K562 (cell line): Measurements from ENCODE around the gene FAM20B. TPM values are rescaled to one million over a fixed set of nuclear protein-coding genes. Genes with fewer than 3 reads are reported as not detected.
A peak's percentile ranks its signal among the peaks of the same experiment; 100 is the strongest.

Experiments used
- E2F3 ChIP-seq: fragments of 250-450 bp; sonication (Bioruptor Pico); IDR thresholded peaks from 2 replicates; pipeline ENCODE4 v1.4.0; 2020; ENCODE audit warnings: mild to moderate bottlenecking
- FOXK2 ChIP-seq, 2 experiments: fragments of 450-650 bp; IDR thresholded peaks in 1 of 2; conservative IDR thresholded peaks in 1 of 2; 2 replicates each; pipeline ENCODE4 v1.6.1; 2016; ENCODE audit warnings: low read depth in 2 of 2, mild to moderate bottlenecking in 1 of 2
- HDAC3 ChIP-seq: fragments of 450-650 bp; IDR thresholded peaks from 2 replicates; pipeline ENCODE4 v1.6.1; 2018; ENCODE audit warnings: borderline replicate concordance, mild to moderate bottlenecking, moderate library complexity; ENCODE audit not compliant: partially characterized antibody
- JUN ChIP-seq, 2 experiments: sonication (generic) in 1 of 2; formaldehyde crosslinking in 1 of 2; IDR thresholded peaks; 2 replicates each; pipeline versions ENCODE4 v1.6.1 to v1.8.0; 2012 to 2022; ENCODE audit warnings: borderline replicate concordance in 2 of 2, mild to moderate bottlenecking in 2 of 2, improper control_type of control experiment in 1 of 2, low read depth in 1 of 2, low read length in 1 of 2, missing genetic modification reagents in 1 of 2
- MCM3 ChIP-seq: fragments of 450-650 bp; IDR thresholded peaks from 2 replicates; pipeline ENCODE4 v1.6.1; 2016
- RBFOX2 ChIP-seq: fragments of 200-400 bp; formaldehyde crosslinking; IDR thresholded peaks from 2 replicates; pipeline ENCODE4 v1.6.1; 2017; ENCODE audit warnings: low read depth, mild to moderate bottlenecking, low read length, moderate library complexity
- SNRNP70 ChIP-seq: fragments of 200-400 bp; formaldehyde crosslinking; optimal IDR thresholded peaks from 2 replicates; pipeline ENCODE3; 2017; ENCODE audit warnings: low read depth, low read length
- SPI1 ChIP-seq: IDR thresholded peaks from 2 replicates; pipeline ENCODE4 v1.6.1; 2011; ENCODE audit warnings: low read depth, low read length, control low read depth, borderline replicate concordance
- ZNF239 ChIP-seq: fragments of 250-450 bp; sonication (Bioruptor Pico); IDR thresholded peaks from 2 replicates; pipeline ENCODE4 v1.4.0; 2020; ENCODE audit warnings: mild to moderate bottlenecking
- polyA plus RNA-seq, 8 experiments: library from polyadenylated mRNA; depleted of rRNA in 4 of 8; stranded (reverse) in 5 of 8; unstranded in 3 of 8; fragments of >200 nt; fragmentation: Nextera tagmentation in 2 of 8; fragmentation: Illumina TruSeq in 1 of 8; extraction: Ambion mirVana in 2 of 8; extraction: Trizol in 1 of 8; gene quantifications; 2 replicates each; pipeline versions ENCODE4 v1.2.1 to v1.2.3, GENCODE V29; 2011 to 2014; ENCODE audit warnings: inconsistent platforms in 1 of 8, missing spikeins in 1 of 8
- total RNA-seq, 7 experiments: library from RNA; depleted of rRNA in 6 of 7; stranded (reverse); fragments of >200 nt in 6 of 7; fragmentation: Illumina TruSeq in 2 of 7; extraction: Trizol in 2 of 7; gene quantifications; 2 replicates each; pipeline versions ENCODE4 v1.2.1 to v1.2.3, GENCODE V29; 2011 to 2021; ENCODE audit warnings: low replicate concordance in 1 of 7
- TF ChIP-seq, protein P1 (sequence below): fragments of 200-600 bp; sonication (generic); IDR thresholded peaks from one replicate; pipeline ENCODE4 v1.6.1; 2012; ENCODE audit warnings: mild to moderate bottlenecking, low read depth, low read length, inconsistent platforms
- TF ChIP-seq, protein P2 (sequence below): fragments of 250-450 bp; sonication (Bioruptor Pico); IDR thresholded peaks from 2 replicates; pipeline ENCODE4 v1.5.0; 2021; ENCODE audit warnings: mild to moderate bottlenecking, moderate library complexity

The FAM20B gene
- total and polyA plus RNA-seq, 9 of the 15 experiments (the other 6 are each of a cell fraction or from before 2014, with no cell fraction given): 7.2 to 67.5 (median 42.9) TPM

DNA sequence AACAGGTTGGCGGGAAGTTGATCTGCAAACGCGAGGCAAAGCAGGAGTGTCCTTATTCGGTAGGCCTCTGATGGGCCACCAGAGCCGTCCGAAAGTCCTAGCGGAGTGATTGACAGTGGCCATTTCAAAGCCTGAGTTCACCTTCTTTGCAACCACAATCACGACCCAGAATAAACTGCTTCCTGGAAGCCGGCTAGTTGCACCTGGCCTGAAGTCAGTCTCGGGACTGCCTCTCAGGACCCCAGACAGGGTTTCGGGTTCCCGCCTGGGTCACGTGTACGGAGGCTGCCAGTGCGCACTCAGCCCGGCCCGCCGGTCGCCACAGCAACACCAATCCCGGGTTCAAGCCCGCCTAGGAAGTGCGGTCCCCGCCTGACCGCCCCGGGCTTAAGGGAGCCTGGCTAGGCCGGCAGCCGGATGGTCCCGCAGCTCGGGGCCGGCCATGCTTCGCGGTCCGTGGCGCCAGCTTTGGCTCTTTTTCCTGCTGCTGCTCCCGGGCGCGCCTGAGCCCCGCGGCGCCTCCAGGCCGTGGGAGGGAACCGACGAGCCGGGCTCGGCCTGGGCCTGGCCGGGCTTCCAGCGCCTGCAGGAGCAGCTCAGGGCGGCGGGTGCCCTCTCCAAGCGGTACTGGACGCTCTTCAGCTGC is 56.1 kb downstream of the FAM20B start, which contains the start of gene TOR3A (continued):
- peak; percentile 33; the same call in 1 of the 2 replicates for TF ChIP-seq SPI1
- no peak for TF ChIP-seq SNRNP70
- TF ChIP-seq, protein P1, sequence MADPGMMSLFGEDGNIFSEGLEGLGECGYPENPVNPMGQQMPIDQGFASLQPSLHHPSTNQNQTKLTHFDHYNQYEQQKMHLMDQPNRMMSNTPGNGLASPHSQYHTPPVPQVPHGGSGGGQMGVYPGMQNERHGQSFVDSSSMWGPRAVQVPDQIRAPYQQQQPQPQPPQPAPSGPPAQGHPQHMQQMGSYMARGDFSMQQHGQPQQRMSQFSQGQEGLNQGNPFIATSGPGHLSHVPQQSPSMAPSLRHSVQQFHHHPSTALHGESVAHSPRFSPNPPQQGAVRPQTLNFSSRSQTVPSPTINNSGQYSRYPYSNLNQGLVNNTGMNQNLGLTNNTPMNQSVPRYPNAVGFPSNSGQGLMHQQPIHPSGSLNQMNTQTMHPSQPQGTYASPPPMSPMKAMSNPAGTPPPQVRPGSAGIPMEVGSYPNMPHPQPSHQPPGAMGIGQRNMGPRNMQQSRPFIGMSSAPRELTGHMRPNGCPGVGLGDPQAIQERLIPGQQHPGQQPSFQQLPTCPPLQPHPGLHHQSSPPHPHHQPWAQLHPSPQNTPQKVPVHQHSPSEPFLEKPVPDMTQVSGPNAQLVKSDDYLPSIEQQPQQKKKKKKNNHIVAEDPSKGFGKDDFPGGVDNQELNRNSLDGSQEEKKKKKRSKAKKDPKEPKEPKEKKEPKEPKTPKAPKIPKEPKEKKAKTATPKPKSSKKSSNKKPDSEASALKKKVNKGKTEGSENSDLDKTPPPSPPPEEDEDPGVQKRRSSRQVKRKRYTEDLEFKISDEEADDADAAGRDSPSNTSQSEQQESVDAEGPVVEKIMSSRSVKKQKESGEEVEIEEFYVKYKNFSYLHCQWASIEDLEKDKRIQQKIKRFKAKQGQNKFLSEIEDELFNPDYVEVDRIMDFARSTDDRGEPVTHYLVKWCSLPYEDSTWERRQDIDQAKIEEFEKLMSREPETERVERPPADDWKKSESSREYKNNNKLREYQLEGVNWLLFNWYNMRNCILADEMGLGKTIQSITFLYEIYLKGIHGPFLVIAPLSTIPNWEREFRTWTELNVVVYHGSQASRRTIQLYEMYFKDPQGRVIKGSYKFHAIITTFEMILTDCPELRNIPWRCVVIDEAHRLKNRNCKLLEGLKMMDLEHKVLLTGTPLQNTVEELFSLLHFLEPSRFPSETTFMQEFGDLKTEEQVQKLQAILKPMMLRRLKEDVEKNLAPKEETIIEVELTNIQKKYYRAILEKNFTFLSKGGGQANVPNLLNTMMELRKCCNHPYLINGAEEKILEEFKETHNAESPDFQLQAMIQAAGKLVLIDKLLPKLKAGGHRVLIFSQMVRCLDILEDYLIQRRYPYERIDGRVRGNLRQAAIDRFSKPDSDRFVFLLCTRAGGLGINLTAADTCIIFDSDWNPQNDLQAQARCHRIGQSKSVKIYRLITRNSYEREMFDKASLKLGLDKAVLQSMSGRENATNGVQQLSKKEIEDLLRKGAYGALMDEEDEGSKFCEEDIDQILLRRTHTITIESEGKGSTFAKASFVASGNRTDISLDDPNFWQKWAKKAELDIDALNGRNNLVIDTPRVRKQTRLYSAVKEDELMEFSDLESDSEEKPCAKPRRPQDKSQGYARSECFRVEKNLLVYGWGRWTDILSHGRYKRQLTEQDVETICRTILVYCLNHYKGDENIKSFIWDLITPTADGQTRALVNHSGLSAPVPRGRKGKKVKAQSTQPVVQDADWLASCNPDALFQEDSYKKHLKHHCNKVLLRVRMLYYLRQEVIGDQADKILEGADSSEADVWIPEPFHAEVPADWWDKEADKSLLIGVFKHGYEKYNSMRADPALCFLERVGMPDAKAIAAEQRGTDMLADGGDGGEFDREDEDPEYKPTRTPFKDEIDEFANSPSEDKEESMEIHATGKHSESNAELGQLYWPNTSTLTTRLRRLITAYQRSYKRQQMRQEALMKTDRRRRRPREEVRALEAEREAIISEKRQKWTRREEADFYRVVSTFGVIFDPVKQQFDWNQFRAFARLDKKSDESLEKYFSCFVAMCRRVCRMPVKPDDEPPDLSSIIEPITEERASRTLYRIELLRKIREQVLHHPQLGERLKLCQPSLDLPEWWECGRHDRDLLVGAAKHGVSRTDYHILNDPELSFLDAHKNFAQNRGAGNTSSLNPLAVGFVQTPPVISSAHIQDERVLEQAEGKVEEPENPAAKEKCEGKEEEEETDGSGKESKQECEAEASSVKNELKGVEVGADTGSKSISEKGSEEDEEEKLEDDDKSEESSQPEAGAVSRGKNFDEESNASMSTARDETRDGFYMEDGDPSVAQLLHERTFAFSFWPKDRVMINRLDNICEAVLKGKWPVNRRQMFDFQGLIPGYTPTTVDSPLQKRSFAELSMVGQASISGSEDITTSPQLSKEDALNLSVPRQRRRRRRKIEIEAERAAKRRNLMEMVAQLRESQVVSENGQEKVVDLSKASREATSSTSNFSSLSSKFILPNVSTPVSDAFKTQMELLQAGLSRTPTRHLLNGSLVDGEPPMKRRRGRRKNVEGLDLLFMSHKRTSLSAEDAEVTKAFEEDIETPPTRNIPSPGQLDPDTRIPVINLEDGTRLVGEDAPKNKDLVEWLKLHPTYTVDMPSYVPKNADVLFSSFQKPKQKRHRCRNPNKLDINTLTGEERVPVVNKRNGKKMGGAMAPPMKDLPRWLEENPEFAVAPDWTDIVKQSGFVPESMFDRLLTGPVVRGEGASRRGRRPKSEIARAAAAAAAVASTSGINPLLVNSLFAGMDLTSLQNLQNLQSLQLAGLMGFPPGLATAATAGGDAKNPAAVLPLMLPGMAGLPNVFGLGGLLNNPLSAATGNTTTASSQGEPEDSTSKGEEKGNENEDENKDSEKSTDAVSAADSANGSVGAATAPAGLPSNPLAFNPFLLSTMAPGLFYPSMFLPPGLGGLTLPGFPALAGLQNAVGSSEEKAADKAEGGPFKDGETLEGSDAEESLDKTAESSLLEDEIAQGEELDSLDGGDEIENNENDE: no peak
- no peak for TF ChIP-seq HDAC3
- TF ChIP-seq, protein P2, sequence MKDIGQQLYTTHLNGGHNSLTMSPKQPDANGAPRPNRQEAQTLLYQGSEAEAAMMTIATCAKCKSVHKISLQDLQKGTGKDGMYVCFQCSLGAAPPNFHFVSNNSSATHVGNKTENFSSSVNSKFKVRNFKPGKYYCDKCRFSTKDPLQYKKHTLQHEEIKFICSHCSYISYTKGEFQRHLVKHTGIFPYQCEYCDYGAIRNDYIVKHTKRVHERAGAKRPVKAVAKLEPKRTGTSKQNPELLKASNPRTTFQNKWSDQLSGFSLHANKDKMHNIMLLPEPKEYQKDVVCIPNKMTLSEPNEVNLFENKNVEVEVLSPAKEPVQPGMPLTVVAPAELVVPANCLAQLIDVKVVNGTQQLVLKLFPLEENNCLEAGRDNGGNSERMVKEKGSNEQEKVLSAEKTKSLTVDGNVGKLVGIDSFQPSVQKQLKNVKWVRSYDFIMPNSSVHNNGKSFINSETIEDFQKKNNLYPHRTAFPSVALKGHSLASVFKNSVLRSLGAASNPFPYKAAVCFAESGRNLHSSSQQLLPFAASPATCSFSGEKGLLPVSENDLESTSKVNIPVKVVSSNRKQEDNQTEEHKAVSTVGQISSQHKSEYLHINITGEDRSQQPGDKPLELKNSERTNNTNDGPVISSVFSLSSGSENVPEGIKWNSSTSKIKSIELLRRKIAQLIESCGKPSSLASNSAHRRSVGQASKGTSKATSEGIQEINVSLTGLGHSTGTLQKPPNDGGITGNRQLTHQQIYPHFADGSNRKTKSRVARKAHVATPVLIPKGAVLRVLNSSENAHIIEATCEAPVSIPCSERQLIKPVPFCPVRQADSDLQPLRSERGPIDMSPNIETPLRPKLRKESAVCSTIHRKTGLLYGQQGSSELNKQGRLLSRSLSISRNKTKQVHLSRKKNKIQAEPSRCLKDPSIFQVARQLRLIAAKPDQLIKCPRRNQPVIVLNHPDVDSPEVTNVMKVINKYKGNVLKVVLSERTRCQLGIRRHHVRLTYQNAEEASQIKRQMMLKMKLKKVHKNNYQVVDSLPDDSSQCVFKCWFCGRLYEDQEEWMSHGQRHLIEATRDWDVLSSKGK: no peak
- TF ChIP-seq E2F3 (CRISPR knock-in tag): no peak
- TF ChIP-seq RBFOX2: peak; percentile 89
- no peak for TF ChIP-seq ZNF239
- 0 out of 4 replicates have a peak, but pooled peaks of 1 of the 2 experiments have one; percentile 31 for TF ChIP-seq FOXK2 (conservative IDR thresholded peaks at IDR 0.05 in 1 of 2, IDR thresholded peaks at IDR 0.05 in 1 of 2; ENCODE audit: low read depth in 2 of 2)
- 0 out of 2 replicates have a peak, but pooled peaks have one; percentile 14 for TF ChIP-seq JUN (IDR thresholded peaks at IDR 0.05; ENCODE audit: borderline replicate concordance, low read depth, low read length)
- no peak for TF ChIP-seq JUN (CRISPR knock-in tag; IDR thresholded peaks at IDR 0.05; ENCODE audit: borderline replicate concordance)
- TF ChIP-seq MCM3: no peak
